ENCODE results near the gene PTPN5. TPM values are rescaled to one million over a fixed set of nuclear protein-coding genes. Genes with fewer than 3 reads are reported as not detected.

The PTPN5 gene
- total and polyA plus RNA-seq, 7 donors: 0.22 to 1.4 (median 0.61) TPM

GRCh38 chr11:18780896-18781295, 10.7 kb downstream of the PTPN5 start:
- TF ChIP-seq CTCF (IDR thresholded peaks at IDR 0.05): no peak
- ATAC-seq (no peak), DNase-seq (no peak)
- H3K4me3 ChIP-seq: no peak overlapping the region
- WGBS, 3 donors: 85 to 89% (median 86%) methylated on average over 6 of the region's 6 CpGs
- H3K9me3 ChIP-seq: no peaks in the 10 kb centered on the region
- H3K27me3 ChIP-seq (ENCODE audit: insufficient read depth in 3 of 3, low read length in 2 of 3): no peaks in the 10 kb centered on the region
- H3K27ac ChIP-seq: no peak overlapping the region
- intact Hi-C loops (cut with DNase I): no loop called here
- H3K36me3 ChIP-seq (ENCODE audit: insufficient read depth in 1 of 2, low read depth in 1 of 2): no peaks in the 10 kb centered on the region
- H3K4me1 ChIP-seq: no peaks in the 10 kb centered on the region

- H3K4me1 ChIP-seq: no peaks in the 10 kb centered on the region
- H3K9me3 ChIP-seq: no peaks in the 10 kb centered on the region
- intact Hi-C loops (cut with DNase I): no loop called here
- H3K27me3 ChIP-seq (ENCODE audit: insufficient read depth in 3 of 3, low read length in 2 of 3): no peaks in the 10 kb centered on the region
- WGBS, 3 donors: 47 to 53% (median 48%) methylated on average over 4 of the region's 4 CpGs
- H3K36me3 ChIP-seq (ENCODE audit: insufficient read depth in 1 of 2, low read depth in 1 of 2): no peaks in the 10 kb centered on the region
- ATAC-seq (no peak), DNase-seq (no peak)
- no peak overlapping the region for H3K4me3 ChIP-seq
- H3K27ac ChIP-seq: no peak overlapping the region
- no peak for TF ChIP-seq CTCF (IDR thresholded peaks at IDR 0.05)
These were observed 11.3 kb downstream of the PTPN5 start for GRCh38 chr11:18780329-18780728.

GRCh38 chr11:18778468-18778867, 13.1 kb downstream of the PTPN5 start:
- TF ChIP-seq CTCF (IDR thresholded peaks at IDR 0.05): no peak
- no peaks in the 10 kb centered on the region for H3K27me3 ChIP-seq (ENCODE audit: insufficient read depth in 3 of 3, low read length in 2 of 3)
- 87 to 93% (median 92%) methylated on average over 4 of the region's 4 CpGs for WGBS, 3 donors

GRCh38 chr11:18776324-18776723, 15.3 kb downstream of the PTPN5 start:
- 60 to 68% (median 62%) methylated on average over 6 of the region's 6 CpGs for WGBS, 3 donors
- ATAC-seq: no peak
- DNase-seq: no peak
- Histone ChIP-seq H3K36me3 (ENCODE audit: insufficient read depth in 1 of 2, low read depth in 1 of 2) (no peaks in the 10 kb centered on the region), H3K4me1 (no peaks in the 10 kb centered on the region), H3K9me3 (no peaks in the 10 kb centered on the region), H3K27me3 (ENCODE audit: insufficient read depth in 3 of 3, low read length in 2 of 3) (peaks cover 0 to 6% (median 0%) of the 10 kb centered on the region in 3 donors), H3K27ac (no peak overlapping the region), H3K4me3 (no peak overlapping the region)
- intact Hi-C loops (cut with DNase I): no loop called here
- TF ChIP-seq CTCF (IDR thresholded peaks at IDR 0.05): no peak

More at GRCh38 chr11:18778468-18778867, 13.1 kb downstream of the PTPN5 start:
- no peak overlapping the region for H3K27ac ChIP-seq
- H3K36me3 ChIP-seq (ENCODE audit: insufficient read depth in 1 of 2, low read depth in 1 of 2): no peaks in the 10 kb centered on the region
- no peak overlapping the region for H3K4me3 ChIP-seq
- no peak for DNase-seq
- intact Hi-C loops (cut with DNase I): no loop called here
- no peaks in the 10 kb centered on the region for H3K9me3 ChIP-seq
- no peak for ATAC-seq
- no peaks in the 10 kb centered on the region for H3K4me1 ChIP-seq

All from psoas muscle (tissue), 8 donors.